Smooth muscle cell (in vitro differentiated cells): ENCODE data around the gene LATS2. TPM values are rescaled to one million over a fixed set of nuclear protein-coding genes. Genes with fewer than 3 reads are reported as not detected.

Experiments
- DNase-seq: peaks from one replicate; lab custom pipeline; 2025; ENCODE audit not compliant: unreplicated experiment; lab: John Stamatoyannopoulos, UW
- H2AFZ ChIP-seq: fragments of 200-600 bp; sonication (generic); 2 replicates; pipeline ENCODE4 v1.6.0; 2016; ENCODE audit warnings: antibody characterized with exemption, low read depth, mild to moderate bottlenecking
- H3F3A ChIP-seq: fragments of 200-600 bp; sonication (generic); 2 replicates; pipeline ENCODE4 v1.6.0; 2017; ENCODE audit warnings: antibody characterized with exemption, low read depth
- H3K27ac ChIP-seq: fragments of 200-600 bp; sonication (generic); 2 replicates; pipeline ENCODE4 v1.5.1; 2016; ENCODE audit warnings: low read depth, mild to moderate bottlenecking
- H3K27me3 ChIP-seq: fragments of 200-600 bp; sonication (generic); 2 replicates; pipeline ENCODE4 v1.6.1; 2016; ENCODE audit warnings: low read depth, mild to moderate bottlenecking
- H3K36me3 ChIP-seq: fragments of 200-600 bp; sonication (generic); 2 replicates; pipeline ENCODE4 v1.5.1; 2016; ENCODE audit warnings: low read depth
- H3K4me1 ChIP-seq: fragments of 200-600 bp; sonication (generic); 2 replicates; pipeline ENCODE4 v1.5.1; 2016; ENCODE audit warnings: low read depth
- H3K4me2 ChIP-seq: fragments of 200-600 bp; sonication (generic); 2 replicates; pipeline ENCODE4 v1.6.0; 2016; ENCODE audit warnings: mild to moderate bottlenecking
- H3K4me3 ChIP-seq: fragments of 200-600 bp; sonication (generic); 2 replicates; pipeline ENCODE4 v1.5.1; 2016; ENCODE audit warnings: mild to moderate bottlenecking
- H3K79me2 ChIP-seq: fragments of 200-600 bp; sonication (generic); 2 replicates; pipeline ENCODE4 v1.6.0; 2016; ENCODE audit warnings: low read depth, mild to moderate bottlenecking
- H3K9ac ChIP-seq: fragments of 200-600 bp; sonication (generic); 2 replicates; pipeline ENCODE4 v1.6.0; 2016; ENCODE audit warnings: low read depth
- H3K9me3 ChIP-seq: fragments of 200-600 bp; sonication (generic); replicated peaks from 2 replicates; pipeline ENCODE4 v1.5.1; 2016; ENCODE audit warnings: low read depth
- H4K20me1 ChIP-seq: fragments of 200-600 bp; sonication (generic); 2 replicates; pipeline ENCODE4 v1.6.0; 2016; ENCODE audit warnings: low read depth
- WGBS: methylation state at CpG from one replicate; pipeline ENCODE4 v1.1.7; 2016; ENCODE audit warnings: low lambda C conversion rate; 5-methylcytosine and 5-hydroxymethylcytosine counted together
- polyA plus RNA-seq: library from polyadenylated mRNA; unstranded; fragments of >200 nt; fragmentation: Nextera tagmentation; extraction: Ambion mirVana; gene quantifications from 2 replicates; pipeline ENCODE4 v1.2.1, GENCODE V29; 2016
- total RNA-seq: library from RNA; depleted of rRNA; stranded (reverse); fragments of >200 nt; gene quantifications from 2 replicates; pipeline ENCODE4 v1.2.3, GENCODE V29; 2014
- TF ChIP-seq, protein P1 (sequence below): fragments of 200-600 bp; sonication (generic); IDR thresholded peaks from 2 replicates; pipeline ENCODE4 v1.5.1; 2017; ENCODE audit warnings: borderline replicate concordance, mild to moderate bottlenecking, antibody characterized with exemption; ENCODE audit not compliant: insufficient read depth, poor library complexity, severe bottlenecking

The LATS2 gene
- total and polyA plus RNA-seq, 2 experiments from 2014 or later, result 6.9 to 20.8 TPM

- no peak for DNase-seq
- no peaks in the 10 kb centered on the region for H3K36me3 ChIP-seq
- no peak overlapping the region for H3K27ac ChIP-seq
- peaks cover 5% of the 10 kb centered on the region for H3F3A ChIP-seq
- TF ChIP-seq, protein P1, sequence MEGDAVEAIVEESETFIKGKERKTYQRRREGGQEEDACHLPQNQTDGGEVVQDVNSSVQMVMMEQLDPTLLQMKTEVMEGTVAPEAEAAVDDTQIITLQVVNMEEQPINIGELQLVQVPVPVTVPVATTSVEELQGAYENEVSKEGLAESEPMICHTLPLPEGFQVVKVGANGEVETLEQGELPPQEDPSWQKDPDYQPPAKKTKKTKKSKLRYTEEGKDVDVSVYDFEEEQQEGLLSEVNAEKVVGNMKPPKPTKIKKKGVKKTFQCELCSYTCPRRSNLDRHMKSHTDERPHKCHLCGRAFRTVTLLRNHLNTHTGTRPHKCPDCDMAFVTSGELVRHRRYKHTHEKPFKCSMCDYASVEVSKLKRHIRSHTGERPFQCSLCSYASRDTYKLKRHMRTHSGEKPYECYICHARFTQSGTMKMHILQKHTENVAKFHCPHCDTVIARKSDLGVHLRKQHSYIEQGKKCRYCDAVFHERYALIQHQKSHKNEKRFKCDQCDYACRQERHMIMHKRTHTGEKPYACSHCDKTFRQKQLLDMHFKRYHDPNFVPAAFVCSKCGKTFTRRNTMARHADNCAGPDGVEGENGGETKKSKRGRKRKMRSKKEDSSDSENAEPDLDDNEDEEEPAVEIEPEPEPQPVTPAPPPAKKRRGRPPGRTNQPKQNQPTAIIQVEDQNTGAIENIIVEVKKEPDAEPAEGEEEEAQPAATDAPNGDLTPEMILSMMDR, result no peak
- H3K79me2 ChIP-seq, result no peaks in the 10 kb centered on the region
- no peaks in the 10 kb centered on the region for H3K27me3 ChIP-seq
- H3K9me3 ChIP-seq, result no peaks in the 10 kb centered on the region
- H3K9ac ChIP-seq, result no peak overlapping the region
- H2AFZ ChIP-seq, result no peak overlapping the region
- no peak overlapping the region for H3K4me3 ChIP-seq
- H3K4me2 ChIP-seq, result no peak overlapping the region
- H4K20me1 ChIP-seq, result no peaks in the 10 kb centered on the region
- no peaks in the 10 kb centered on the region for H3K4me1 ChIP-seq
- WGBS, result 91% methylated on average over 20 of the region's 20 CpGs
Measured at GRCh38 chr13:21077076-21077787, 15.8 kb upstream of the LATS2 start.

- TF ChIP-seq, protein P1, result no peak
- H3K9me3 ChIP-seq, result no peaks in the 10 kb centered on the region
- no peaks in the 10 kb centered on the region for H4K20me1 ChIP-seq
- H3F3A ChIP-seq, result peaks cover 5% of the 10 kb centered on the region
- H3K4me3 ChIP-seq, result peak overlapping the region; percentile 40
- WGBS, result 83% methylated on average over 18 of the region's 18 CpGs
- no peak for DNase-seq
- H3K79me2 ChIP-seq, result no peaks in the 10 kb centered on the region
- H3K27me3 ChIP-seq, result no peaks in the 10 kb centered on the region
- no peaks in the 10 kb centered on the region for H3K36me3 ChIP-seq
- H3K27ac ChIP-seq, result no peak overlapping the region
- peak overlapping the region; percentile 71 for H3K4me2 ChIP-seq
- no peak overlapping the region for H2AFZ ChIP-seq
- no peaks in the 10 kb centered on the region for H3K4me1 ChIP-seq
- H3K9ac ChIP-seq, result no peak overlapping the region
Measured at GRCh38 chr13:21076253-21076652, 14.9 kb upstream of the LATS2 start.

GRCh38 chr13:21075379-21076249, 14.2 kb upstream of the LATS2 start:
- peak overlapping the region; percentile 23 for H3K27ac ChIP-seq
- peak overlapping the region; percentile 53 for H2AFZ ChIP-seq
- H3K4me2 ChIP-seq, result peak overlapping the region; percentile 83
- peaks cover 5% of the 10 kb centered on the region for H3F3A ChIP-seq
- H3K4me1 ChIP-seq, result no peaks in the 10 kb centered on the region
- TF ChIP-seq, protein P1, result no peak
- WGBS, result 7% methylated on average over 43 of the region's 64 CpGs
- no peaks in the 10 kb centered on the region for H3K27me3 ChIP-seq
- peak overlapping the region; percentile 52 for H3K4me3 ChIP-seq
- H3K79me2 ChIP-seq, result no peaks in the 10 kb centered on the region
- H3K36me3 ChIP-seq, result no peaks in the 10 kb centered on the region
- no peaks in the 10 kb centered on the region for H4K20me1 ChIP-seq
- H3K9me3 ChIP-seq, result no peaks in the 10 kb centered on the region
- peak overlapping the region; percentile 52 for H3K9ac ChIP-seq
- no peak for DNase-seq
